IPS-20b (cell line): Measurements from ENCODE around the gene STARD5.
A peak's percentile ranks its signal among the peaks of the same experiment; 100 is the strongest.

Experiments used
- H3K27ac ChIP-seq: one replicate; pipeline ENCODE4 v1.5.1; 2013; ENCODE audit warnings: low read length
- H3K27me3 ChIP-seq: 2 replicates; pipeline ENCODE4 v1.6.1; 2013; ENCODE audit warnings: mild to moderate bottlenecking, low read length, inconsistent platforms; ENCODE audit not compliant: insufficient read depth
- H3K36me3 ChIP-seq: 2 replicates; pipeline ENCODE4 v1.6.1; 2013; ENCODE audit warnings: low read depth, mild to moderate bottlenecking, inconsistent platforms, low read length, moderate library complexity; ENCODE audit not compliant: insufficient read depth
- H3K4me1 ChIP-seq: 2 replicates; pipeline ENCODE4 v1.6.1; 2013; ENCODE audit warnings: mild to moderate bottlenecking, control low read depth, inconsistent platforms, low read length, moderate library complexity; ENCODE audit not compliant: insufficient read depth
- H3K4me3 ChIP-seq: 2 replicates; pipeline ENCODE4 v1.5.1; 2013; ENCODE audit warnings: mild to moderate bottlenecking, low read length, inconsistent platforms
- H3K9ac ChIP-seq: 2 replicates; pipeline ENCODE4 v1.6.1; 2013; ENCODE audit warnings: low read depth, mild to moderate bottlenecking, inconsistent platforms, low read length, moderate library complexity
- H3K9me3 ChIP-seq: 2 replicates; pipeline ENCODE4 v1.6.1; 2013; ENCODE audit warnings: mild to moderate bottlenecking, low read depth, low read length, inconsistent platforms; ENCODE audit not compliant: insufficient read depth

Gene STARD5

GRCh38 chr15:81309647-81310450 is 14.1 kb downstream of the STARD5 start:
- Histone ChIP-seq H3K4me3 (no peak overlapping the region), H3K4me1 (peaks cover 2% of the 10 kb centered on the region; the same call in 1 of the 2 replicates), H3K27ac (no peak overlapping the region), H3K9ac (no peak overlapping the region), H3K9me3 (no peaks in the 10 kb centered on the region), H3K36me3 (0 out of 2 replicates have a peak, but pooled peaks cover 18% of the 10 kb centered on the region), H3K27me3 (no peaks in the 10 kb centered on the region)

GRCh38 chr15:81308260-81308659 is 15.7 kb downstream of the STARD5 start:
- Histone ChIP-seq H3K9me3 (no peaks in the 10 kb centered on the region), H3K9ac (no peak overlapping the region), H3K27me3 (no peaks in the 10 kb centered on the region), H3K4me1 (peaks cover 16% of the 10 kb centered on the region), H3K36me3 (0 out of 2 replicates have a peak, but pooled peaks cover 18% of the 10 kb centered on the region), H3K27ac (no peak overlapping the region), H3K4me3 (no peak overlapping the region)

GRCh38 chr15:81304226-81304625 is 19.7 kb downstream of the STARD5 start:
- no peak overlapping the region for H3K4me3 ChIP-seq
- peaks cover 21% of the 10 kb centered on the region for H3K4me1 ChIP-seq
- no peaks in the 10 kb centered on the region for H3K36me3 ChIP-seq
- no peaks in the 10 kb centered on the region for H3K9me3 ChIP-seq
- no peaks in the 10 kb centered on the region for H3K27me3 ChIP-seq
- no peak overlapping the region for H3K27ac ChIP-seq
- H3K9ac ChIP-seq = no peak overlapping the region

- H3K4me1 ChIP-seq = peaks cover 21% of the 10 kb centered on the region
- no peaks in the 10 kb centered on the region for H3K9me3 ChIP-seq
- no peaks in the 10 kb centered on the region for H3K27me3 ChIP-seq
- no peaks in the 10 kb centered on the region for H3K36me3 ChIP-seq
- no peak overlapping the region for H3K9ac ChIP-seq
- H3K4me3 ChIP-seq = peak overlapping the region; percentile 13; the same call in 1 of the 2 replicates
- H3K27ac ChIP-seq = no peak overlapping the region
These were observed 20.4 kb downstream of the STARD5 start for GRCh38 chr15:81303244-81304225.

GRCh38 chr15:81302701-81303109 is 21.2 kb downstream of the STARD5 start:
- H3K36me3 ChIP-seq = no peaks in the 10 kb centered on the region

GRCh38 chr15:81301815-81302399 is 22.0 kb downstream of the STARD5 start:
- Histone ChIP-seq H3K4me3 (no peak overlapping the region), H3K4me1 (peaks cover 21% of the 10 kb centered on the region), H3K27ac (no peak overlapping the region), H3K36me3 (no peaks in the 10 kb centered on the region), H3K9me3 (no peaks in the 10 kb centered on the region), H3K27me3 (no peaks in the 10 kb centered on the region), H3K9ac (no peak overlapping the region)

More at GRCh38 chr15:81302701-81303109, 21.2 kb downstream of the STARD5 start:
- no peaks in the 10 kb centered on the region for H3K27me3 ChIP-seq
- H3K27ac ChIP-seq = no peak overlapping the region
- no peaks in the 10 kb centered on the region for H3K9me3 ChIP-seq
- H3K9ac ChIP-seq = no peak overlapping the region
- no peak overlapping the region for H3K4me3 ChIP-seq
- peaks cover 21% of the 10 kb centered on the region for H3K4me1 ChIP-seq

GRCh38 chr15:81301385-81301784 is 22.6 kb downstream of the STARD5 start:
- Histone ChIP-seq H3K4me3 (no peak overlapping the region), H3K4me1 (peaks cover 21% of the 10 kb centered on the region), H3K9ac (no peak overlapping the region), H3K27ac (no peak overlapping the region), H3K9me3 (no peaks in the 10 kb centered on the region), H3K27me3 (no peaks in the 10 kb centered on the region), H3K36me3 (no peaks in the 10 kb centered on the region)

- no peaks in the 10 kb centered on the region for H3K9me3 ChIP-seq
- no peak overlapping the region for H3K4me3 ChIP-seq
- no peak overlapping the region for H3K27ac ChIP-seq
- no peak overlapping the region for H3K9ac ChIP-seq
- peaks cover 18% of the 10 kb centered on the region for H3K4me1 ChIP-seq
- H3K36me3 ChIP-seq = no peaks in the 10 kb centered on the region
- H3K27me3 ChIP-seq = no peaks in the 10 kb centered on the region
These were observed 24.2 kb downstream of the STARD5 start for GRCh38 chr15:81299630-81300273.

- H3K9me3 ChIP-seq = no peaks in the 10 kb centered on the region
- peaks cover 13% of the 10 kb centered on the region for H3K4me1 ChIP-seq
- no peak overlapping the region for H3K9ac ChIP-seq
- H3K4me3 ChIP-seq = no peak overlapping the region
- H3K27me3 ChIP-seq = no peaks in the 10 kb centered on the region
- no peaks in the 10 kb centered on the region for H3K36me3 ChIP-seq
- no peak overlapping the region for H3K27ac ChIP-seq
These were observed 24.8 kb downstream of the STARD5 start for GRCh38 chr15:81299156-81299555.

- Histone ChIP-seq H3K27me3 (no peaks in the 10 kb centered on the region), H3K9ac (no peak overlapping the region), H3K9me3 (no peaks in the 10 kb centered on the region), H3K27ac (no peak overlapping the region), H3K36me3 (no peaks in the 10 kb centered on the region), H3K4me3 (no peak overlapping the region), H3K4me1 (peaks cover 8% of the 10 kb centered on the region; the same call in 1 of the 2 replicates)
These were observed 25.3 kb downstream of the STARD5 start for GRCh38 chr15:81298611-81299010.
